ENCODE data around the gene SV2C.

SV2C gene

DNA sequence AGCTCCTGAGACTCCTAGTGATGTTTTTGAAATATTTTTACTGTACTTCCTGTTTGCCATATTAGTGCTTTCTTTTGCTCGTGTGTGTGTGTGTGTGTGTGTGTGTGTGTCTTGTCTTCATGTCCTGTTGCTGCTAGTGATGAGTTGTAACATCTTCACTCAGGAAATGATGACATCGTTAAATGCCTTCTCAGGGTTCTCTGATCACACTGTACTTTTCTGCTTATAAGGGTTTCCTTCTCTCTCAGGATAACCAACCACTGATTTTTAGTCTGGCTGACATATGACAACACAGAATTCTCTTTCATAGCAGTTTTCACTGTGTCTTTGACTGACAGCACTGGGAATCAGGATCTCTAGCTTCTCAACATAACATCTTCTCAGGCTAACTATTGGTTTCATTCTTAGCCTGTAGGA, 16.1 kb downstream of the SV2C start:
- Histone ChIP-seq H3K4me1 (ENCODE audit: control insufficient read depth in 5 of 5, insufficient read depth in 5 of 5, low read length in 5 of 5) (no peaks in the 10 kb centered on the region), H3K27ac (ENCODE audit: low read depth, low read length) (no peak overlapping the region), H3K27me3 (ENCODE audit: control insufficient read depth in 5 of 5, insufficient read depth in 4 of 5, low read length in 5 of 5) (no peaks in the 10 kb centered on the region), H3K9me3 (ENCODE audit: control insufficient read depth in 5 of 5, low read length in 5 of 5) (peaks cover 0 to 2% (median 0%) of the 10 kb centered on the region in 5 donors), H3K4me3 (ENCODE audit: low read depth in 1 of 5, low read length in 5 of 5) (no peak overlapping the region), H3K9ac (ENCODE audit: low read length in 5 of 5) (no peak overlapping the region), H3K36me3 (ENCODE audit: control insufficient read depth in 5 of 5, insufficient read depth in 5 of 5, low read length in 5 of 5) (no peaks in the 10 kb centered on the region)

DNA sequence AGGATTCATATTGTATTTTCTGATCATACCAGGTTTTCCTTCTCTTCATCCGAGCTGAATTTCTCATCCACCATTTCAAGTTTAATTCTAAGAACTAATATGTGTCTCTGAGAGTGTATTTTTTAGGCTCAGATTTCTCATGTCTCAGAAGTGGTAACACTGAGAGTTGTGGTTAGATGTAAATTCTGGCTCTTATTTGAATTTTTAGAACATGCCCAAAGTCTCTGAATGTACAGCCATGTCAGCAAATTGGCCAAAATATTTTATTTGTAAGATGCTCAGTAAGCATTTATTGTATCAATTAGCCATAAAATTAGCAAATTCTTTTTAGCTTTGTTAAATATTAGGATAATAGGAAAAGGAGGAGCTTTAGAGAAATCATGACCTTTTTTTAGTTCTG, 16.6 kb downstream of the SV2C start:
- Histone ChIP-seq H3K9ac (ENCODE audit: low read length in 5 of 5) (no peak overlapping the region), H3K27ac (ENCODE audit: low read depth, low read length) (no peak overlapping the region), H3K9me3 (ENCODE audit: control insufficient read depth in 5 of 5, low read length in 5 of 5) (peaks cover 0 to 2% (median 0%) of the 10 kb centered on the region in 5 donors), H3K4me3 (ENCODE audit: low read depth in 1 of 5, low read length in 5 of 5) (no peak overlapping the region), H3K27me3 (ENCODE audit: control insufficient read depth in 5 of 5, insufficient read depth in 4 of 5, low read length in 5 of 5) (no peaks in the 10 kb centered on the region), H3K36me3 (ENCODE audit: control insufficient read depth in 5 of 5, insufficient read depth in 5 of 5, low read length in 5 of 5) (no peaks in the 10 kb centered on the region), H3K4me1 (ENCODE audit: control insufficient read depth in 5 of 5, insufficient read depth in 5 of 5, low read length in 5 of 5) (no peaks in the 10 kb centered on the region)

DNA sequence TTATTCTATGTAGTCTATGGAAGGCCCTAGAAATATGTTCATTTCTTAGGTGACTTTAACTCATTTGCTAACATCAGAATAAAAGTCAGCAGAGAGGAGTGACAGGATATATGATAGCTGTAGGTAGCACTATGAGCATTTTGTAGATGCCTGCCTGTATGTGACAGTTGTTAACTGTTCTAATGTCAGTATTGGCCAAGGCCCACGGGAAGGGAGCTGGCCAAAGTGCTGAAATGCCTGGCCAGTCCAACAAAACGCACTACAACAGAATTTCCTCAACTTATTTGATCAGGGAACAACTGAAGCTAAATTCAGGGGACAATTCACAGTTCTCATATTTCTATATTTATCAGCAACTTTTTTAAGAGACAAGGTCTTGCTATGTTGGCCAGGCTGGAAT, 20.8 kb downstream of the SV2C start:
- Histone ChIP-seq H3K27me3 (ENCODE audit: control insufficient read depth in 5 of 5, insufficient read depth in 4 of 5, low read length in 5 of 5) (no peaks in the 10 kb centered on the region), H3K27ac (ENCODE audit: low read depth, low read length) (no peak overlapping the region), H3K9ac (ENCODE audit: low read length in 5 of 5) (no peak overlapping the region), H3K9me3 (ENCODE audit: control insufficient read depth in 5 of 5, low read length in 5 of 5) (no peaks in the 10 kb centered on the region), H3K36me3 (ENCODE audit: control insufficient read depth in 5 of 5, insufficient read depth in 5 of 5, low read length in 5 of 5) (no peaks in the 10 kb centered on the region), H3K4me1 (ENCODE audit: control insufficient read depth in 5 of 5, insufficient read depth in 5 of 5, low read length in 5 of 5) (no peaks in the 10 kb centered on the region), H3K4me3 (ENCODE audit: low read depth in 1 of 5, low read length in 5 of 5) (no peak overlapping the region)

DNA sequence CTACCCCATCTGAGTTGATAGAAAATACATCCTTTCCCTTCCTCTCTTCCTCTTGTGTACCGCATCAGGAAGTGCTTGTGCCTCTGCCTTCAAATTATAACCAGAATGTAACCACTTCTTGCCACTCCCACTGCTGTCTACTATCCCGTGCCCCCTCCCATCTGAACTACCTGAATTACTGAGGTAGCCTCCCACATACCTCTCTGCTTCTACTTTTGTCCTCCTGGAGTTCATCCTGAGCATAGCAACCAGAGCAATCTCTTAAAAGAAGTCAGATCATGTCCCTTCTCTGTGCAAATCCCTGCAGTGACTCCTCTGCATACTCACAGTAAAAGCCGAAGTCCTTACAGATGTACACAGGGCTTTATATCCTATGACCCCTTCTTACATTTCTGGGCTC, 23.0 kb downstream of the SV2C start:
- no peak overlapping the region for H3K4me3 ChIP-seq (ENCODE audit: low read depth in 1 of 5, low read length in 5 of 5)
- H3K9ac ChIP-seq (ENCODE audit: low read length in 5 of 5) = no peak overlapping the region
- no peak overlapping the region for H3K27ac ChIP-seq (ENCODE audit: low read depth, low read length)
- H3K27me3 ChIP-seq (ENCODE audit: control insufficient read depth in 5 of 5, insufficient read depth in 4 of 5, low read length in 5 of 5) = no peaks in the 10 kb centered on the region
- H3K9me3 ChIP-seq (ENCODE audit: control insufficient read depth in 5 of 5, low read length in 5 of 5) = no peaks in the 10 kb centered on the region
- H3K4me1 ChIP-seq (ENCODE audit: control insufficient read depth in 5 of 5, insufficient read depth in 5 of 5, low read length in 5 of 5) = no peaks in the 10 kb centered on the region
- no peaks in the 10 kb centered on the region for H3K36me3 ChIP-seq (ENCODE audit: control insufficient read depth in 5 of 5, insufficient read depth in 5 of 5, low read length in 5 of 5)

DNA sequence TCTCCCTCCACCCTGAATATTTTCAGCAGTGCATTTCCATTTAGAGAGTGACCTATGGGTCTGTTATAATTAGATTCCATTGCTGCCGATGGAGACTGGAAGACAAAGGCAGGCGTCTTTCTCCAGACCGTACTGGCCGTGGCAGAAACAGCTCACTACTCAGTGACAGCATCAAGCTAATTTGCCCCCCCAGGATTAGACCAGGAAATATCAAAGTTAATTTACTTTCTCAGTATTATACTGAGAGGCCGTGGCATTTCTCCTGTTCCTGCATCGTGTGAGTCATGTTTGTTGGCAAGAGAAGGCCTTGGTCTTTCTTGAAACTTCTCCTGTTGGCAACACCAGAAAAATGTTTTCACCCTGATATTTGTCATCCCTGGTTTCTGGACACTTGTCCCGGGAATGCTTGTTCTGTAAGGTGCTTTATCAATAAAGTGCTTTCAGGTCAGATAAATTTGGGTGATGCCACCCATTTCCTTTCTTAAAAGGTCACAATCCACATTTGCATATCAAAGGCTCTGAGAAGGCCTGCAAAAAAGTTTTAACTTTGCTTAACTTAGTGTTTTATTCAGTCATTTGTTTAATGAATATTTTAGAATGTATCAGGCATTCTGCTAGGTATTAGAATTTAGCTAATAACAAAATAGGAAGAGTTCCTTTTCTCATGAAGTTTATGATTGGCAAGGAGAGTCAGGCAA, 28.4 kb downstream of the SV2C start:
- no peak overlapping the region for H3K27ac ChIP-seq (ENCODE audit: low read depth, low read length)
- H3K27me3 ChIP-seq (ENCODE audit: control insufficient read depth in 5 of 5, insufficient read depth in 4 of 5, low read length in 5 of 5) = no peaks in the 10 kb centered on the region
- H3K9ac ChIP-seq (ENCODE audit: low read length in 5 of 5) = no peak overlapping the region
- H3K4me1 ChIP-seq (ENCODE audit: control insufficient read depth in 5 of 5, insufficient read depth in 5 of 5, low read length in 5 of 5) = peaks cover 0 to 14% (median 0%) of the 10 kb centered on the region in 5 donors
- H3K9me3 ChIP-seq (ENCODE audit: control insufficient read depth in 5 of 5, low read length in 5 of 5) = peaks cover 0 to 4% (median 0%) of the 10 kb centered on the region in 5 donors
- H3K36me3 ChIP-seq (ENCODE audit: control insufficient read depth in 5 of 5, insufficient read depth in 5 of 5, low read length in 5 of 5) = no peaks in the 10 kb centered on the region
- H3K4me3 ChIP-seq (ENCODE audit: low read depth in 1 of 5, low read length in 5 of 5) = no peak overlapping the region

DNA sequence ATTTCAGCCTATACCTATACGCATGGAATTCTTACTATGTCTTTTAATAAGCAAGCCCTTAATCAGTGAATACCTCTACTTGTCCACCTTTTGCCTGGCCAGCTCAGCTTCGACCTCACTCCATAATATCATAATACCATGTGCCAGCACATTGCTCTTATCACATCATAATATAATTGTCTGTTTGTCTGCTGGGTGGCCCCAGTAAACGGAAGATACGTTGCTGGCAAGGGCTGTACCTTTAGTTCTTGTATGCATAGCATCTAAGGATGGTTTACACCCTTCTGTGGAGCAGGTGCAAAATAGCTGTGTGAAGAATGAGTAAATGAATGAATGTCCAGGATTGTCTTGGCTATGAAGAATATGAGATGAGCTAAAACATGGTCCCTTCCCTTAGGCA, 29.9 kb downstream of the SV2C start:
- Histone ChIP-seq H3K27ac (ENCODE audit: low read depth, low read length) (no peak overlapping the region), H3K27me3 (ENCODE audit: control insufficient read depth in 5 of 5, insufficient read depth in 4 of 5, low read length in 5 of 5) (no peaks in the 10 kb centered on the region), H3K9ac (ENCODE audit: low read length in 5 of 5) (no peak overlapping the region)

DNA sequence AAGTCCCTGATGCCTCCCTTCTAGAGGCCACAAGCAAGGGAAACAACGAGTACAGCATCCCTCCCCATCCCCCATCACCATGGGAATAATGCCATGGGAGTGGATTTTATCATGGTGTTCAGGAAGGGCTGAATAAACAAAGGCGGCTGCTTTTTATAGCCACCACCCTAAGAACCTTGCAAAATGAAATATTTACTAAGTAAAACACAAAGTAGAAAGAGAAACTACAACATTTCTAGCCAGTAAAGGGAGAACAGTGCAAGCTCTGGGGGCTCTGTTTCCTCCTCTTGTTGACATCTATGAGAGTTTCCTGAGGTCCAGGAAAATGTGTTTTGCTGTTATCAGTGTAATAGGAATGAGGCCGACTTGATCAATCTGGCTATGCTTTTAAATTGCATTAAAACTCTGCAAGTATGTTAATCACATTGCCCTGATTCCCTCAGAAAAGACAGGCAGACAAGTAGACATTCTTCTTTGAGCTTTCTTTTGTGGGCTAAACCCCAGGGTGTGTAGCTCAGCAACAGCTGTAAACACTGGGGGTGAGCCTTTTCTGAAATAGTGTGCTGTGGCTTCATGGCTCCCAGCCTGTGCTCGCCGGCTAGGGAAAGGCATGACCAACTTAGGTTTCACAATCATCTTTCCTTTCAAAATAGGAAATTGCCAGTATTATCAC, 31.1 kb downstream of the SV2C start:
- Histone ChIP-seq H3K27me3 (ENCODE audit: control insufficient read depth in 5 of 5, insufficient read depth in 4 of 5, low read length in 5 of 5) (no peaks in the 10 kb centered on the region), H3K9ac (ENCODE audit: low read length in 5 of 5) (no peak overlapping the region), H3K9me3 (ENCODE audit: control insufficient read depth in 5 of 5, low read length in 5 of 5) (peaks cover 0 to 7% (median 0%) of the 10 kb centered on the region in 5 donors), H3K4me1 (ENCODE audit: control insufficient read depth in 5 of 5, insufficient read depth in 5 of 5, low read length in 5 of 5) (peaks cover 0 to 14% (median 0%) of the 10 kb centered on the region in 5 donors), H3K27ac (ENCODE audit: low read depth, low read length) (no peak overlapping the region), H3K36me3 (ENCODE audit: control insufficient read depth in 5 of 5, insufficient read depth in 5 of 5, low read length in 5 of 5) (no peaks in the 10 kb centered on the region), H3K4me3 (ENCODE audit: low read depth in 1 of 5, low read length in 5 of 5) (no peak overlapping the region)

More for the DNA sequence above, 29.9 kb downstream of the SV2C start:
- Histone ChIP-seq H3K9me3 (ENCODE audit: control insufficient read depth in 5 of 5, low read length in 5 of 5) (peaks cover 0 to 7% (median 0%) of the 10 kb centered on the region in 5 donors), H3K4me1 (ENCODE audit: control insufficient read depth in 5 of 5, insufficient read depth in 5 of 5, low read length in 5 of 5) (peaks cover 0 to 14% (median 0%) of the 10 kb centered on the region in 5 donors), H3K4me3 (ENCODE audit: low read depth in 1 of 5, low read length in 5 of 5) (no peak overlapping the region), H3K36me3 (ENCODE audit: control insufficient read depth in 5 of 5, insufficient read depth in 5 of 5, low read length in 5 of 5) (no peaks in the 10 kb centered on the region)

DNA sequence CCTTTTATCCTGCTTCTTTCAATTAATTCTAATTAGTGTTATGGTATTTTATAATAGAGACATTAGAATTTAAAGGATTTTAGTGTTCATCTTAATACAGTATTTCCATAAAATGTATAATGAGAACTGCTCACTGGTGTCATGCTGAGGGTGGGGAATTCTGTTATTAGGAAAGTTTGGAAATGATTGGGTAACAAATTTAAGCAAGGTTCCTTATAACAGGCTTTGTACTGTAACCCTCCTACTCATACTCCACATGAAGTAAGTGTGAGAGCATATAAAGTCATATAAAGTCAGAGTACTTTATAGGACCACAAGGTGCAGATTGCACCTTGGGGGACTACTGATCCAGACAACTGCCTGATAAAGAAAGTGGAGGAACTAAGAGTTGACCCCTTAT, 42.2 kb downstream of the SV2C start:
- no peaks in the 10 kb centered on the region for H3K27me3 ChIP-seq (ENCODE audit: control insufficient read depth in 5 of 5, insufficient read depth in 4 of 5, low read length in 5 of 5)
- H3K4me3 ChIP-seq (ENCODE audit: low read depth in 1 of 5, low read length in 5 of 5) = no peak overlapping the region
- no peaks in the 10 kb centered on the region for H3K36me3 ChIP-seq (ENCODE audit: control insufficient read depth in 5 of 5, insufficient read depth in 5 of 5, low read length in 5 of 5)
- H3K27ac ChIP-seq (ENCODE audit: low read depth, low read length) = no peak overlapping the region
- no peaks in the 10 kb centered on the region for H3K9me3 ChIP-seq (ENCODE audit: control insufficient read depth in 5 of 5, low read length in 5 of 5)
- peaks cover 0 to 1% (median 0%) of the 10 kb centered on the region in 5 donors for H3K4me1 ChIP-seq (ENCODE audit: control insufficient read depth in 5 of 5, insufficient read depth in 5 of 5, low read length in 5 of 5)
- H3K9ac ChIP-seq (ENCODE audit: low read length in 5 of 5) = no peak overlapping the region

DNA sequence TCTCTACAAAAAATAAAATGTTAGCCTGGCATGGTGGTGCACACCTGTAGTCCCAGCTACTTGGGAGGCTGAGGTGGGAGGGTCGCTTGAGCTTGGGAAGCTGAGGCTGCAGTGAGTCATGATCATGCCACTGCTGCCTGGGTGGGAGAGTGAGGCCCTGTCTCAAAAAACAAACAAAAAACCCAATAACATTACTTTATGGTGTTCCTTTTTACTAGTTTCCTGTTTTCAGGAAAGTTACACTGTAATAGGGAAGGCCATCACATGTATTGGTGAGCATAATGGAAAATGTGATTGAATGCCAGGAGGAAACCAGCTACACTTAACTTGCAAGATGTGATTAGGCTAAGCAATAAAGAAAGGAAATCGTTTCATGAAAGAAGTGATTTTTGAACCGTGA, 42.7 kb downstream of the SV2C start:
- peaks cover 0 to 1% (median 0%) of the 10 kb centered on the region in 5 donors for H3K4me1 ChIP-seq (ENCODE audit: control insufficient read depth in 5 of 5, insufficient read depth in 5 of 5, low read length in 5 of 5)
- no peaks in the 10 kb centered on the region for H3K9me3 ChIP-seq (ENCODE audit: control insufficient read depth in 5 of 5, low read length in 5 of 5)

DNA sequence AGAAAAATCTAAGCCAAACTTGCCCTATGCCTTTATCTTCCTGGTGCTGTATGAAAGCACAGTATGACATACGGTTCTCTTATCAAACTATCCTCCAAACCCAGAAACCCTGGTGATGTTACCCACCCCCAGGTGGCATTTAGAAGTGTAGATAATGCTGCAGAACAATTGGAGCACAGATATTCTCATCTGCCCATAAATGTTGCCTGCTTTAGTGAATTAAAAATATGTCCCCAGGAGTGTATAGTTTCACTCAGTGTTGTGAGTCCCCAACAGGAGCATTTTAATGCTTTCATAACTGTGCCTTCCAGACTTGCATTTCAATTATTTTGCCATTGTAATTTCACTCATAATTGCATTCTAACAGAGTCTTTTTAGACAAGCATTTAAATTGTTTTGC, 50.8 kb downstream of the SV2C start:
- Histone ChIP-seq H3K9ac (ENCODE audit: low read length in 5 of 5) (no peak overlapping the region), H3K4me3 (ENCODE audit: low read depth in 1 of 5, low read length in 5 of 5) (no peak overlapping the region), H3K36me3 (ENCODE audit: control insufficient read depth in 5 of 5, insufficient read depth in 5 of 5, low read length in 5 of 5) (no peaks in the 10 kb centered on the region), H3K27ac (ENCODE audit: low read depth, low read length) (no peak overlapping the region), H3K27me3 (ENCODE audit: control insufficient read depth in 5 of 5, insufficient read depth in 4 of 5, low read length in 5 of 5) (peaks cover 0 to 4% (median 0%) of the 10 kb centered on the region in 5 donors), H3K9me3 (ENCODE audit: control insufficient read depth in 5 of 5, low read length in 5 of 5) (no peaks in the 10 kb centered on the region), H3K4me1 (ENCODE audit: control insufficient read depth in 5 of 5, insufficient read depth in 5 of 5, low read length in 5 of 5) (no peaks in the 10 kb centered on the region)

More for the DNA sequence above, 42.7 kb downstream of the SV2C start:
- Histone ChIP-seq H3K9ac (ENCODE audit: low read length in 5 of 5) (no peak overlapping the region), H3K4me3 (ENCODE audit: low read depth in 1 of 5, low read length in 5 of 5) (no peak overlapping the region), H3K27ac (ENCODE audit: low read depth, low read length) (no peak overlapping the region), H3K27me3 (ENCODE audit: control insufficient read depth in 5 of 5, insufficient read depth in 4 of 5, low read length in 5 of 5) (no peaks in the 10 kb centered on the region), H3K36me3 (ENCODE audit: control insufficient read depth in 5 of 5, insufficient read depth in 5 of 5, low read length in 5 of 5) (no peaks in the 10 kb centered on the region)
